Measurements from ENCODE around the gene MGAT5B.

The MGAT5B gene

GRCh38 chr17:76852843-76853242, 15.4 kb upstream of the MGAT5B start:
- Histone ChIP-seq H3K79me2 (ENCODE audit: control insufficient read depth, low read length) (no peaks in the 10 kb centered on the region), H3K4me3 (ENCODE audit: low read length) (no peak overlapping the region), H4K20me1 (ENCODE audit: control insufficient read depth, insufficient read depth, low read depth, low read length) (no peaks in the 10 kb centered on the region), H3F3A (ENCODE audit: control insufficient read depth, insufficient read depth) (no peaks in the 10 kb centered on the region), H3K9me2 (replicated peaks; ENCODE audit: control insufficient read depth, low read length) (no peaks in the 10 kb centered on the region), H3K9me3 (ENCODE audit: control insufficient read depth, insufficient read depth, low read length) (no peaks in the 10 kb centered on the region), H3K27ac (ENCODE audit: low read depth, low read length) (no peak overlapping the region), H3K36me3 (ENCODE audit: control insufficient read depth, low read length) (no peaks in the 10 kb centered on the region), H3K4me1 (ENCODE audit: control insufficient read depth, low read length) (peaks cover 2% of the 10 kb centered on the region; the same call in 1 of the 2 replicates), H3K27me3 (ENCODE audit: control insufficient read depth, low read length) (no peaks in the 10 kb centered on the region), H3K4me2 (ENCODE audit: low read length) (no peak overlapping the region)
- TF ChIP-seq EZH2phosphoT487 (IDR thresholded peaks at IDR 0.05; ENCODE audit: borderline replicate concordance, low read length) (no peak), CTCF (IDR thresholded peaks at IDR 0.05; ENCODE audit: low read depth, low read length, poor library complexity, severe bottlenecking) (no peak)

- Histone ChIP-seq H3K79me2 (ENCODE audit: control insufficient read depth, low read length) (no peaks in the 10 kb centered on the region), H3K27ac (ENCODE audit: low read depth, low read length) (no peak overlapping the region), H3K27me3 (ENCODE audit: control insufficient read depth, low read length) (no peaks in the 10 kb centered on the region), H3F3A (ENCODE audit: control insufficient read depth, insufficient read depth) (no peaks in the 10 kb centered on the region), H3K36me3 (ENCODE audit: control insufficient read depth, low read length) (no peaks in the 10 kb centered on the region), H4K20me1 (ENCODE audit: control insufficient read depth, insufficient read depth, low read depth, low read length) (no peaks in the 10 kb centered on the region), H3K4me3 (ENCODE audit: low read length) (no peak overlapping the region), H3K4me2 (ENCODE audit: low read length) (no peak overlapping the region), H3K9me3 (ENCODE audit: control insufficient read depth, insufficient read depth, low read length) (no peaks in the 10 kb centered on the region), H3K4me1 (ENCODE audit: control insufficient read depth, low read length) (peaks cover 1% of the 10 kb centered on the region), H3K9me2 (replicated peaks; ENCODE audit: control insufficient read depth, low read length) (no peaks in the 10 kb centered on the region)
- TF ChIP-seq CTCF (IDR thresholded peaks at IDR 0.05; ENCODE audit: low read depth, low read length, poor library complexity, severe bottlenecking) (no peak), EZH2phosphoT487 (IDR thresholded peaks at IDR 0.05; ENCODE audit: borderline replicate concordance, low read length) (no peak)
Observed at GRCh38 chr17:76855105-76855504, 13.1 kb upstream of the MGAT5B start.

- Histone ChIP-seq H3K4me3 (ENCODE audit: low read length) (no peak overlapping the region), H3K4me2 (ENCODE audit: low read length) (no peak overlapping the region), H3K36me3 (ENCODE audit: control insufficient read depth, low read length) (no peaks in the 10 kb centered on the region), H3K27ac (ENCODE audit: low read depth, low read length) (no peak overlapping the region), H3K4me1 (ENCODE audit: control insufficient read depth, low read length) (peaks cover 10% of the 10 kb centered on the region), H3K27me3 (ENCODE audit: control insufficient read depth, low read length) (no peaks in the 10 kb centered on the region), H3K79me2 (ENCODE audit: control insufficient read depth, low read length) (no peaks in the 10 kb centered on the region), H4K20me1 (ENCODE audit: control insufficient read depth, insufficient read depth, low read depth, low read length) (no peaks in the 10 kb centered on the region), H3K9me2 (replicated peaks; ENCODE audit: control insufficient read depth, low read length) (no peaks in the 10 kb centered on the region), H3K9me3 (ENCODE audit: control insufficient read depth, insufficient read depth, low read length) (no peaks in the 10 kb centered on the region), H3F3A (ENCODE audit: control insufficient read depth, insufficient read depth) (no peaks in the 10 kb centered on the region)
- TF ChIP-seq CTCF (IDR thresholded peaks at IDR 0.05; ENCODE audit: low read depth, low read length, poor library complexity, severe bottlenecking) (no peak), EZH2phosphoT487 (IDR thresholded peaks at IDR 0.05; ENCODE audit: borderline replicate concordance, low read length) (no peak)
Observed at GRCh38 chr17:76862079-76862478, 6.1 kb upstream of the MGAT5B start.

GRCh38 chr17:76862494-76862893, 5.7 kb upstream of the MGAT5B start:
- Histone ChIP-seq H3K27ac (ENCODE audit: low read depth, low read length) (no peak overlapping the region), H3K9me2 (replicated peaks; ENCODE audit: control insufficient read depth, low read length) (no peaks in the 10 kb centered on the region), H3F3A (ENCODE audit: control insufficient read depth, insufficient read depth) (no peaks in the 10 kb centered on the region), H3K79me2 (ENCODE audit: control insufficient read depth, low read length) (no peaks in the 10 kb centered on the region), H3K27me3 (ENCODE audit: control insufficient read depth, low read length) (no peaks in the 10 kb centered on the region), H4K20me1 (ENCODE audit: control insufficient read depth, insufficient read depth, low read depth, low read length) (no peaks in the 10 kb centered on the region), H3K4me3 (ENCODE audit: low read length) (no peak overlapping the region), H3K4me1 (ENCODE audit: control insufficient read depth, low read length) (peaks cover 14% of the 10 kb centered on the region), H3K9me3 (ENCODE audit: control insufficient read depth, insufficient read depth, low read length) (no peaks in the 10 kb centered on the region), H3K4me2 (ENCODE audit: low read length) (no peak overlapping the region), H3K36me3 (ENCODE audit: control insufficient read depth, low read length) (no peaks in the 10 kb centered on the region)
- no peak for TF ChIP-seq EZH2phosphoT487 (IDR thresholded peaks at IDR 0.05; ENCODE audit: borderline replicate concordance, low read length)
- no peak for TF ChIP-seq CTCF (IDR thresholded peaks at IDR 0.05; ENCODE audit: low read depth, low read length, poor library complexity, severe bottlenecking)

Measured in DOHH2 (cell line).